ENCODE measurements around the gene ARMCX2. TPM values are rescaled to one million over a fixed set of nuclear protein-coding genes. Genes with fewer than 3 reads are reported as not detected.
"Not testable (repeated sequence)": the region's sequence is repeated elsewhere in the genome, so short reads cannot be mapped to it uniquely, and the experiment has no call there.

The ARMCX2 gene
- total RNA-seq, 1 donor from 2014 or later, result 33.5 TPM

DNA sequence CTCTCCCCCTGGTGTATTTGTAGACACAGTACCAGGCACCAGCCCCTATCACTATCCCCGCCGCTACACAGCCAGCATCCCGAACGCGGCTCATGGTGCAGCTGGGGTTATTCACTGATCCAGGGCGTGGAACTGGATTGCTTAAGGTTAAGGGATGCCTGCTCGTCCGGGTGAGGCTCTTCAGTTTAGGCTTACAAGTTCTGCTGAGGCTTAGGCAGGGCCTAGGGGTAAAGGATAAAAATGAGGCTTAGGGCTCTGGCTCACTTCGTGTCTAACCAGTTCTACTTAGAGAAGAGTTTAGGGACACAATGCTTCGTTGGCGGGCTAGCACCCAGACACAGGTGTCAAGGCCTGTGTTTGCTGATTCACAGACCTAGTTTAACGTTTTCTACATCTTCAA lies 2.2 kb downstream of the ARMCX2 start:
- Histone ChIP-seq H3K27me3 (ENCODE audit: control insufficient read depth, insufficient read depth, low read length) (no peaks in the 10 kb centered on the region), H3K4me3 (ENCODE audit: low read depth, low read length) (no peak overlapping the region), H3K36me3 (ENCODE audit: control insufficient read depth, insufficient read depth, low read length) (no peaks in the 10 kb centered on the region)
- no peak for TF ChIP-seq CTCF (IDR thresholded peaks at IDR 0.05; ENCODE audit: insufficient read depth, low read length, poor library complexity, severe bottlenecking)
- no peak for DNase-seq (ENCODE audit: low read depth)

- Histone ChIP-seq H3K4me3 (ENCODE audit: low read depth, low read length) (no peak overlapping the region), H3K36me3 (ENCODE audit: control insufficient read depth, insufficient read depth, low read length) (no peaks in the 10 kb centered on the region), H3K27me3 (ENCODE audit: control insufficient read depth, insufficient read depth, low read length) (no peaks in the 10 kb centered on the region)
- no peak for TF ChIP-seq CTCF (IDR thresholded peaks at IDR 0.05; ENCODE audit: insufficient read depth, low read length, poor library complexity, severe bottlenecking)
- DNase-seq (ENCODE audit: low read depth), result no peak
These were observed 2.8 kb downstream of the ARMCX2 start for GRCh38 chrX:101656817-101657216.

- H3K36me3 ChIP-seq (ENCODE audit: control insufficient read depth, insufficient read depth, low read length), result no peaks in the 10 kb centered on the region
- no peak overlapping the region for H3K4me3 ChIP-seq (ENCODE audit: low read depth, low read length)
- no peak for TF ChIP-seq CTCF (IDR thresholded peaks at IDR 0.05; ENCODE audit: insufficient read depth, low read length, poor library complexity, severe bottlenecking)
- H3K27me3 ChIP-seq (ENCODE audit: control insufficient read depth, insufficient read depth, low read length), result no peaks in the 10 kb centered on the region
- no peak for DNase-seq (ENCODE audit: low read depth)
These were observed 4.1 kb downstream of the ARMCX2 start for GRCh38 chrX:101655534-101655933.

- not testable (repeated sequence) for H3K36me3 ChIP-seq (ENCODE audit: control insufficient read depth, insufficient read depth, low read length); H3K4me3 ChIP-seq (ENCODE audit: low read depth, low read length); DNase-seq (ENCODE audit: low read depth); H3K27me3 ChIP-seq (ENCODE audit: control insufficient read depth, insufficient read depth, low read length)
These were observed 11.9 kb downstream of the ARMCX2 start for GRCh38 chrX:101647716-101648115.

DNA sequence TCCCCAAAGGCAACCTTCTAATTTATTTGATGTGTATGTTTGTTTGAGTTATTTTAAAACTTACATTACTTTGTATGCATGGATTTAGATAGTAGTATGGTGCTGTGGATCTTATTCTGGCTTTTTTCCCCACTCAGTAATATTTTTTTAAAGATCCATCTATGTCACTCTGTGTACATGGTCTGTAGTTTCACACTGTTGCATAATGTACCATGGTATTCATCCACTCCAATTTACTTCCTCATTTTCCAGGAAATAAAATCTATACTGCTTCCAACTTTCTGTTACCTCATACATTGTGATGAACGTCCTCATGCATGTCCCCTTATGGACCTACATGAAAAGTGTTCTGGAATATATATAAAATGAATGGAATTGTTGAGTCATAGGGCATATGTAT lies 17.6 kb downstream of the ARMCX2 start:
- DNase-seq (ENCODE audit: low read depth), result no peak
- H3K27me3 ChIP-seq (ENCODE audit: control insufficient read depth, insufficient read depth, low read length), result no peaks in the 10 kb centered on the region
- TF ChIP-seq CTCF (IDR thresholded peaks at IDR 0.05; ENCODE audit: insufficient read depth, low read length, poor library complexity, severe bottlenecking), result no peak
- no peaks in the 10 kb centered on the region for H3K36me3 ChIP-seq (ENCODE audit: control insufficient read depth, insufficient read depth, low read length)
- no peak overlapping the region for H3K4me3 ChIP-seq (ENCODE audit: low read depth, low read length)

DNA sequence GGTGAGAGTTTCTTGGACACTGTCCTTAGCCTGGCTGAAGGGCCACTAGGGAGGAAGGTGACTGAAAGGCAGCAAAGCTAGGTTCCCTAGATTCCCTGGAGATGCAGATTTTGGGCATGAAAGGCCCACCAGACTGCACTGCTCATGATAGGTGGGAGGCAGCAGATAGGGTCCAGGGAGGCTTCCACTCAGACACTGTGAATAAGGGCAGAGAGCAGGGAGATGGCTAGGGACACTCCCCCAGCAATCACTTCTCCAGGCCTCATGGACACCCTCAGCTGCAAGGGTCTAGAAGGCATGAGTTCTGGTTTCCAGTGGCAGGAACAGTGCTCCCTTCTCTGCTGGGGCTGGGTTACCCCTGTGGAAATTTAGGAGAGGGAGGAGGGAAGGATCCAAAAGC lies 20.1 kb downstream of the ARMCX2 start:
- H3K4me3 ChIP-seq (ENCODE audit: low read depth, low read length), result no peak overlapping the region
- H3K27me3 ChIP-seq (ENCODE audit: control insufficient read depth, insufficient read depth, low read length), result no peaks in the 10 kb centered on the region
- TF ChIP-seq CTCF (IDR thresholded peaks at IDR 0.05; ENCODE audit: insufficient read depth, low read length, poor library complexity, severe bottlenecking), result no peak
- no peaks in the 10 kb centered on the region for H3K36me3 ChIP-seq (ENCODE audit: control insufficient read depth, insufficient read depth, low read length)
- DNase-seq (ENCODE audit: low read depth), result no peak
